Renal pelvis (tissue), 4 donors: ENCODE measurements around the gene PTPRJ. TPM values are rescaled to one million over a fixed set of nuclear protein-coding genes. Genes with fewer than 3 reads are reported as not detected.

Experiments used
- DNase-seq: peaks from one replicate; pipeline ENCODE4 v3.0.0-alpha.2; 2013
- polyA plus RNA-seq, 3 donors: library from polyadenylated mRNA; unstranded; fragments of 120-200 nt; gene quantifications; one replicate each; pipeline ENCODE4 v1.2.1, GENCODE V29; 2013; ENCODE audit not compliant: insufficient read length in 3 of 3

Gene PTPRJ
- polyA plus RNA-seq, 3 donors: 22.4 to 28.3 (median 23.8) TPM

DNA sequence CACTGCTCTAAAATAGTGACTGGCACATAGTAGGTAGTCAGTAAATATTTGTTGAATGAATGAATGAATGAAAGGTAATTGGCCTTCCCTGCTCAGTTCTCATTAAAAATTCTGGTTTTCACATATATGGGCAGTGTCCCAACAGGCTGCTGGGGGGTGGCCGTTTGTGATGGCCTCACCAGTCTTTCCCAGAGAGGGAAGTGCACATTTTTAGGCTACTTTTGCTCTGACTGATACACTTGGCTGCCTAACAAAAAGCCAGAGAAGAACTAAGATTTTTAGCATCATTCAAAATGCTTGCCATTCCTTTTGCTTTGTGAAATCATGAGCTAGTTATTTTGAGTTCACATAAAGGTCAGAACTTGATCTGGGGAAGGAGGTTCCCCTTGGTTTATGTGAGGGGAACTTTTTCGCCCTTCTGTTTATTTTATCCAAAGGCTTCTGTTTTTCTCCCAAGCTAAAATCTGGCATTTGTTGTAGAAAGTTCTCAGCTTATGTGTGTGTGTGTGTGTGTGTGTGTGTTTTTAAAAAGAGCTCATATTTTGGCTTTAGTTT, 83.1 kb downstream of the PTPRJ start:
- DNase-seq: peak; percentile 71

DNA sequence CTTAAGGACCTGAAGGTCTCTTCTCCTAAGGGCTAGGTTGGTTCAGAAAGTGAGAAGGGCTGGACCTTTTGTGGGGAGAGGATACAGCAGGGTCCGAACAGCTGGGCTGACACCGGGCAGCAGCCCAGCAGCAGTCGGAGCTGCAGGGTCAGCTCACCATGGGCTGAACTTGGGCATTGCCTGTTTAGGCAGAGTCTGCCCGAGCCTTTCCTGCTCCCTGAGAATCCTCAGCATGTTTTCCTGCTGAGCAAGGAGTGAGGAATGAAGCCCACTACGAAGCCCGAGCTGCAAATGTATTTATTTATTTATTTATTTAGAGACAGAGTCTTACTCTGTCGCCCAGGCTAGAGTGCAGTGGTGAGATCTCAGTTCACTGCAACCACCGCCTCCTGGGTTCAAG, 83.9 kb downstream of the PTPRJ start:
- no peak for DNase-seq

DNA sequence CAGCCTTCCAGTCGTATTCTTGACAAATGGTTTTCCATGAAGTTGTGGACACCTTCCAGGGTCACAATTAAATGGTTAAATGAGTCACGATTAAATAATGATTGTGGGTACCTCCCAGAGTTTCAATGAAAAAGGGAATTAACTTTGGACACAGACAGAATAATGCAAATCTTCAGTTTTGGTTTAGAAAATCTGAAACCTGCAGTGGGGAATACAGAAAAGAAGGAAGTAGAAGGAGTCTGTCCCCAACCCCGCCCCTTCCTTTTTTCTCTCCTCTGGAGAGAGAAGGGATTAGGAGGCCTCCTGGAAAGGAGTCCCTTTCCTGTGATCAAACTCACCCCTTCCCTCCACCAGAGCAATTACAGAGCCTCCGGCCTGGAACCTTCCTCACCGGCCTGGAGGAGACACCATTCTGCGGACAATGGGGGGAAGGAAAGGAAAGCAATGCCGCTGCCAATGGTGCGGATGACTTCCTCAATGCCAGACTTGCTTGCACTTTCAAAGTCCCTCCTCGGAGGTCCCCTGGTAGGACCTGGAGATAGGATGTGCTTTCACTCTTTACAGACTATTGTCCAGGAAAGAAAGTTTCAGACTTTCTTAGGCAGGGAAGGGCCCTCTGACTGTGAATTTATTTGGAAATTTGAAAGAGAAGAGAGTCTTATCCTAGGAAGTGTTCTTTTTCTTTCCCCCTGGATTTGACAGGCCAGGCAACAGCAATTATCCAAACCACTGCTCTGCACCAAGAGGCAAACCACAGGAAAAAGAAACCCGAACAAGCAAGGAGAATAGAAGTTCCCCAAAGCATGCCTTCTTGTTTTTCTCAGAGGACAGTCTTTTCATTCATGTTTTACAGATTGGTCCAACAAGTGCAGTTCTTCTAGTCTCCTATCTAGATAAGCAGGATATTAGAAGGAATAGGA, 86.8 kb downstream of the PTPRJ start:
- DNase-seq: no peak

DNA sequence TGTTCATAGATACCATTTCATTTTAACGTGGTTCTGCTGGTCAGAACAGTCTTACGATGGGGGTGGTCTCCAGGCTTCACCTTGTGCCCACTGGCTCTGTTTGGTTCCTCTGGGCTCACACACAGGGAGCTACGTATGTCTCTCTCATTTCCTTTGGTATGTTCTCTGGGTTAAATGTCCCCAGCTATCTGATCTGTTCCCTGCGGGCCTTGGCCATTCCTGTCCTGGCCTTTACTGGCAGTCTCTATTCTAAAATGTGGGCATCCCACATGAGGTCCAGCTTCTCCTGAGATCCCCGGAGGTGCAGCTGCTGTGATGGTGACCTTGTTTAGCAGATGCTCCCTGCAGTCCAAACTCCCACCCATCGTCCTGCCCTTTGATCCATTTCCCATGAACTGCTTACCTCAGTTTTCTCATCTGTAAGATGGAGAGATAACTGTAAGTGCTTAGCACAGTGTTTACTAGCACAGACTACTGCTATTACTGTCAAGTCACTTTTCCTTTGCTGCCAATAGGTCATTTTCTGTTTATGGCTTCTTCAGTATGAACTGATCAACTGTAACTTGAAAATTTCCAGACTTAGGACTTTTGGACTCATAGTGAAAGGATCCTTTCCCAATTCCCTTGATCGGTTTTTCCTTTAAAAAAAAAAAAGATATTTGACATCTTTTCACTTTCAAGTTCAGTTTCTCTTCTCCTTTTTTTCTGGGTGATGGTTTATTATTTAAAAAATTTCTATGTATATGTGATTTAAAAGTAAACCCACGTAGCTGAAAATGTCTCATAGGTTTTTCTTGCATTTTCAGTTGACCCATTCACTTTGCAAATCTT, 92.9 kb downstream of the PTPRJ start:
- DNase-seq: no peak

DNA sequence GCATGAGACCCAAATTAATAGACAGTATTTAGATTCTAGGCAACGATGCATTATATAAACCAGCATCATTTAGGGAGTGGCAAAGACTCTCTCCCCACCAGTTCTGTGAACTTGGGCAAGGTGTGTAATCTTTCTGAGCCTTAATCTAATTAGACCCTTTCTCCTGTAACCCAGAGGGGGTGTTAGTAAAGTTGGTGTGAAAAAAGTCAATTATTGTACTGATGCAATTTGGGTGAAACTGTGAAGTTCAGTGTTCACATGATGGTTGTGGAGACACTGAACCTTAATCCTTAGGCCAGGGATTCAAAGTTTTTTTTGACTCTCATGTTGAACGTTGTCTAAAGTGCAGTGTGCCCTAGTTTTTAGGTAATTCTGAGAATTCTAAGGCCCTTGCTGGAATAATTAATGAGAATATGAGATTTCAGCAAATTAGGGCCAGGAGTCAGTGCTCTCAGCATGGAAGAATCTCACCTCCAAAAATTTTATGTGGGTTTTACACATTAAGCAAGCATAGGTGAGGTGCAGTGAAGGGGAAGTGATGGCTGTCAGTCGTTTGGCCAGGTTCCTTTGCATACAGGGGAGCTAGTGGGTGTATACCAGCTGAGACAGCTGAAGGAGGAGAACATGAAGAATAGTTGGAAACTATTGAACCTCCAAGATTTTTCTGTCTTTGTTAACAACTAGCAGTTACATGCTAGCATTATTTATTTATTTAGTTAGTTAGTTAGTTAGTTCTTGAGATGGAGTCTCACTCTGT, 94.2 kb downstream of the PTPRJ start:
- no peak for DNase-seq

DNA sequence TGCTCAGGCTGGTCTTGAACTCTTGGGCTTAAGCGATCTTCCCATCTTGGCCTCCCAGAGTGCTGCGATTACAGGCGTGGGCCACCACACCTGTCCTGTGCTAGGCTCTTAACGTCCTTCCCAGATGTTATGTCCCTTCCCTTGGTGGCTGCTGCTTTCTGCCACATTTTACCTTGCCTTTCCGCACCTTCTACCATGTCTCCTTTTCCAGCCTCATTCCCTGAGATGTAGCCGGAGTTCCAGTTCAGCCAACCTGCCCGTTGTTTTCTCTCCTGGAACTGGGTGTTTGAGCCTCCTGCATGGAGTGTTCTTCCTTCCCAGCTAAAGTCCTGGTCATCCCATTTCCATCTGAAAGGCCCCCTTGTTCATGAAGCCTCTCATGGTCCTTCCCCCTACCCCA, 95.3 kb downstream of the PTPRJ start:
- no peak for DNase-seq

DNA sequence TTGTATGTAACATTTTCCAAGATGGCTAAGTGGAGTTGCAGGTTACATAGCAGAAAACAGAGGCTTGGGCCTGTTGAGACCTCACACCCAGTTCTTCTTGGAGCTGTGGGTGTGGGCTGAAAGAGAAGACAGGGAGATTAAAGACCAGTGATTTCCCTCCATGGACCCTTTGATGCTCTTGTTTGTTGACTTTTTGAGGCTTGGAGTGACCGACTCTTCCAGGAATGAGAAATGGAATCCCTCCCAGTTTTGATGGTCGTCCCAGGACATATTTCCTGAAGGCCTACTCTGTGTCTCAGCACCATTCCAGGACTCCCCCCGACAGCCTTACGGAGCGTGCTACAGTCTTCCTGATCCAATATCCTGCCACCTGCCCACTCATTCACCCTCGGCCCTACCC, 96.9 kb downstream of the PTPRJ start:
- no peak for DNase-seq

DNA sequence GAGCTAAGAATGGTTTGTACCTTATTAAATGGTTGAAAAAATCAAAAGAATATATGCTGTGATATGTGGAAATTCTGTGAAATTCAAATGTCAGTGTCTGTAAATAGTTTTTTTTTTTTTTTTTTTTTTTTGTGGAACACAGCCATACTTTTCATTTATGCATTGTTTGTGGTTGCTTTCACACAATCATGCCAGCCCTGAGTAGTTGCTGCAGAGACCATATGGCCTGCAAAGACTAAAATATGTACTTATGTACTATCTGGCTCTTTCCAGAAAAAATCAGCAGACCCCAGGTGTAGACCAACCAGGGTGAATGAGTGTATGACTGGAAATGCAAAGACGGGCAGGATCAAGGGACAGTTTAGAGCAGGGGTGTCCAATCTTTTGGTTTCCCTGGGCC, 98.3 kb downstream of the PTPRJ start:
- no peak for DNase-seq

DNA sequence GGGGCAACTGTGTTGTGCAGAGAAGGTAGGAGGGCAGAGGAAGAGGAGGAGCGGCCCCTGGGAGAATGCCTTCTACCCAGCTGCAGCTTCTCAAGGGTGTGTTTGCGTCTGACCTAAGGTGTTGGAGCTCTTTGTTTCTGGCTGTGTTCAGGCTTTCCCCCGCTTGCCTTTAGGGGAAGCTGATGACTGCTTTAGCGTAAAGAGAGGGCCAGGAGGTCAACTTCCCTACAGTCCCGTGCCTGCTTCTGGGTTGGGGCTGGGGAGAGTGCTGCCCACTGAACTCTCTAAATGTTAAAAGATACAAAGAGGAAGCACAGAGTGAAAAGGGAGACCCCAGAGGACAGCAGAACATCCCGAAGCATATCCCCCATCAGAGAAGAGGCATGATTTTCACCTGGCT, 99.2 kb downstream of the PTPRJ start:
- DNase-seq: no peak

DNA sequence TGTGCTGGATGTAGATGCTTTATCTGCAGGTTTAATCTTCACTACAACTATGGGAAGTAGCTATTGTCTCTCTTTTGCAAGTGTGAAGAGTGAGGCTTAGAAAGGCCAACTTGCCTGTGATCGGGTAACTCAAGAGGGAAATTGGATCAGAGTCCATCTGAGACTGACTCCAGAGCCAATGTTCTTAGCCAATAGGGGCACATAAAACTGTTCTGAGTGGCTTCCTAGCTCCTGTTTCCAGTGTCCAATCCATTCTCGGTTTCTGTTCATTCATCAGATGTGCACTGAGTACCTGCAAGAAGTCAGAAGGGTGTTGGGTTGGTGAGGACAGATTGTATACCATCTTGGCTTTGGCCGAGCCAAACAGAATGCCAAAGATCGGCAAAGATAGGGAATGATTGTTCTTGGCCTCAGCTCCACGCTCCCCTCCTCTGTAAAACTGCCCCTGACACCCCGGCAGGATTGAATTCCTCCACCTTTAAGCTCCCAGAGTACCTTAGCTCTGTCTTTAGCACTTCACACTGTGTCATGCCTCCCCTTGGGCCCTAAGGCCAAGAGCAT, 100.0 kb downstream of the PTPRJ start:
- DNase-seq: no peak

DNA sequence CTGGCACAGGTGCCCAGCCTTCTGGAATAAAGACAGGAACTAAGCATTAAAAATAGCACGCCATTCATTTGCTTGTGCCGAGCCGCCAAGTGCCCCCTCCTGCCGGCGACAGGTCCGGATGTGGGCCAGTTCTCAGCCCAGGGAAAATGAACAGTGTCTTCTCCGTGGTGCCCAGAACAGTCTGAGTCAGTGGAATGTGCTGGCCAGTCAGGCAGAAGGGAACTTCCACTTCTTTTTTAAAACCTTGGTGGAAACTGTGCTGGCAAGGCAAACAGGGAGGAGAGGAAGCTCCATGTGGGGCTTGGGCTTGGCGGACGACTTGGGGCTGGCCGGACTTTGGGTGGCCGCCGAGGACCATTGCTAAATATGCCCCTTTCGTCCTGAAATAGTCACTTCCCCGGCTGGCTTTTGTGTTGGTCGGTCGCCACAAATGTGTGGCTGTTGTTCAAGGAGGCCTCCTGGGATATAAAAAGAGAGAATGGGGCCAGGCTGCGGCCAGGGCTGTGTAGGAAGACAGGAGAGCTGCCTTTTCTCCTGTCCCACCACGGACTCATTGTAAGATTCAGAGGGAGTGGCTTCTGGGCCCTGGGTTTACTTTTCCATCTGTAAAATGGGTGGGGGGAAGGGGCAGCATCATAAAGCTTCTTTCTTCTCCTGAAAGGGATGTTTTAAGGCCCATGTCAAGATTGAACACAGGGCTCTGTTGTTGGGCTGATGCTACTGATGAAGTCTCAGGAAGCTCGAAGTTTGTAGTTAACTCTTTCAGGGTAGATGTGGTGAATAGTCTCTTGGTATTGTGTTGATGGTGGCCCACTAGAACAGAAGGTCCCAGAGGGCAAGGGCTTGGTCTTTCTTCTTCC, 101.0 kb downstream of the PTPRJ start:
- DNase-seq: no peak

DNA sequence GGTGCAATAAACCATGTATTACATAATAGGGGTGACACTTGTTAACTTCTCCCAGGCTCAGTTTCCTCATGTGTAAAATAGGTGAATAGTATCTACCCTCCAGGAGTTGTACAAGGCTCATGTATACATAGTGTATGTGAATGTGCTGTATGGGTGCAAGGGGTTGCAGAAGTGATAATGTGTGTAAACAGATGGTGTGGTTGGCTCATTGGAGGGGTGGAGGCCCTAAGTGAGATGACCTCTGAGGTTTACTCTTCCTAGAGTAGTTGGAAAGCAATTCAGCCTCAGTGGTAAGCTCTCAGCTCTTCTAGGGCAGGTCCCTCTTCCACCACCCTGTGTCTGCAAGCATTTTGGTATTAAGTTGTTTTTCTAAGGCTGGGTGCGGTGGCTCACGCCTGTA, 102.4 kb downstream of the PTPRJ start:
- DNase-seq: no peak

DNA sequence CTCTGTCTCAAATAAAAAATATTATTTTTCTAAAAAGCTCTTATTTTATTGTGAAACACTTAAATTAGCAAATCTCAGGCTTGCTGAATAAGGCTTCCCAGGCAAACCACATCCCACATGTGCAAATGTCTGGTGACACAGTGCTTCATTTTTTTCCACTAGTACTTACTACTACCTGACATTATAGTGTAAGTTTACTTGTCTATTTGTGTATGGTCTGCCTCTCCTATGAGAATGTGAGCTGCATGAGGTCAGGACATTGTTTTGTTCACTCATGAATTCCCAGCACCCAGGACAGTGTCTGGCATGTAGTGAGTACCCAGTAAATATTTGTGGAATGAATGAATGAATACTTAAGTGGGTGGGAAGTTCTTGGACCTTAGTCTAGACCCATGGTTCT, 103.1 kb downstream of the PTPRJ start:
- no peak for DNase-seq

DNA sequence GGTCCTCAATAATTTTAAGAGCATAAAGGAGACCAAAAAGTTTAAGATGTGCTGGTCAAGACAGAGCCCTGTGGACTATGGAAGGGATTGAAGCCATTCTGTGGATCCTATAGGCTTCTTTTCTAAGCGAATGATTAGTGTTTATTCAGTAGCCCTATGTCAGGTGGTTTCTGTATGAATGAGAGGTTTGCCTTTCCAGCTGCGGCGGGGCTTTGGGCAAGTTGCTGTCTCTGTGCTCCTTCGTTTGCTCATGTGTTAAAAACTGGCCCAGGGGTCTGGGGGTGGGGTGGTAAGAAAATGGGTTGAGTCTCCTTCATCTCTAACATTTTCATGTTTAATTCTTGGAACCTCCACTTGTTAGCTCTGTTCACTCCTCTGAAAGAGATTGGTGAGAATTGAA, 105.3 kb downstream of the PTPRJ start:
- no peak for DNase-seq

DNA sequence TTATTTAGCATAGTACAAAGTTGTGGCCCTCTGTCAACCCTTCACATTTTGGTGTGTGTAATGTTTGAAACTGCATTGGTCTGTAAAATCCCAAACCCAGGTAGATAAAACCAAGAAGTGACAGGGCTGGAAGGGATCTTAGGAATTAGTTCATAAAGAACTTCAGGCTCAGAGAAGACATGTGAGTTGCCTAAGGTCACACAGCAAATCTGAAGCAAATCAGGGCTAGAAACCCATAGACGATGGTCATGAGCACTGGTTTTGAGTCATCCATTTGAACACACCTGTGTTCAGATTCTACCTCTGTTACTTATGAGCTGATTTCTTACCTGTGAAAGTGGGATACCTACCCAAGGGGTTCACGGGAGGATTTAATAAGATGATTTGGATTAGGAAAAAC, 107.1 kb downstream of the PTPRJ start:
- DNase-seq: no peak

DNA sequence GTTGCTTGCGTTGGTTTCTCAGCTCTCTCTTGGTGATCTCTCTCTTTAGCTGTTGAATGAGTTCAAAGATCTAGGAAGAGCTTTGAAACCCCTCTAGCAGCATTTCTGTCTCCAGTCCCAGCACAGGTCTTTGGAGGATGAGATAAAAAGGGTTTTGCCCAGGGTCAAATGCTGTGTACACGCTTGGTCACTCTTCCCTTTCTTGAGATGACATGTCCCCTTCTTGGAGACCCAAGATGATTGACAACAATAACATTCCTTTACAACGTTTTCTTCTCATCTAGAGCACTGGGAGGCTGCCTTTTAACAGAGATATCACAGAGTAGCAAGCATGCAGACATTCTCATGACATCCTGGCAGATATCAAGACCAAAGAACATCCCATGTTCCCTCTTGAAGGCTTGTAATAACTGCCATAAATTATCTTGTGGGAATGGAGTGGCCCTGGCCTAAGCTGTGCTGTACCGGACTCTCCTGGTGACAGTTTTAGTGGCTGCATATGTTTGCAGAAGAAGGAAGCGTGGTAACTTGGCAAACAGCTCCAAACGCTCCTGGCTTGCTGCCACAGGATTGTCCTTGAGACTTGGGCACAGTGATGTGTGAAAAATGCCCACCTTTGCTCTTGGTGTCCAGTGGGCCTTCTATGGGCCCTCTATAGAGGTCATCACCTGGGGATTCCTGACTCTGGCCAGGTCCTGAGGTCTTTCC, 107.8 kb downstream of the PTPRJ start:
- peak; percentile 42 for DNase-seq

DNA sequence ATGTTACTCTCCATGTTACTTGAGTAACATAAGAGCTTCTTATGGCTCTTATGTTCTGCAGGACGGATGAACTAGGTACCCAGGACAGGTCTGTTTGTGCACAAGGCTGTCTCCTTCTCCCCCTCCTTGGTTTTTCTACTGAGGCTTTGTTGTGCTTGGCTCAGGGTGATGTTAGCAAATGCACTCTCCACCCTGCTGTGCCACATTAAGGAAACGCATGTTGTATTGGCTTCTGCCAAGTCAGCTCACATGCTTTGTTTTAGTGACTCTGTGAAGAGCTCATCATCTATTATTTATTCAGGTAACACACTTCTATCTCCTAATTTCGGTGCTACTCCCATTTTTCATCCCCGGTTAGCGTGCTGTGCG, 108.3 kb downstream of the PTPRJ start:
- no peak for DNase-seq

DNA sequence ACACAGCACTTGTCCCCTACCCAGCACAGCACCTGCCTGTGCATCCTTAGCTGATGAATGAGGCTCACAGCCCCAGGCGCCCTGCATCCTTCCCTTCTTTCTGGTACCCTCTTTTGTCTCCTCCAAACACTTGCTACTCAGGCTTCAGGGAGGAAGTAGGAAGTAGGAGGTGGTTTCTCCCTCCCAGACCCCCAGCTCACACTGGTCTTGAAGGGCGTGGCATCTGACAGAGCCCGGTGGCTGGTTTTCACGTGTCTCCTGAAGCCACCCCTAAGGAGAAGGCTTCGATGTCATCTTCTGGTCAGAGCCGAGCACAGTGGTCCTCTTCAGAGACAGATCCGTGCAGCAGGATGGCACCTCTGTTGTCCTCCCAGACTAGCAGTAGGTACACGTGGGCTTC, 109.8 kb downstream of the PTPRJ start:
- no peak for DNase-seq

DNA sequence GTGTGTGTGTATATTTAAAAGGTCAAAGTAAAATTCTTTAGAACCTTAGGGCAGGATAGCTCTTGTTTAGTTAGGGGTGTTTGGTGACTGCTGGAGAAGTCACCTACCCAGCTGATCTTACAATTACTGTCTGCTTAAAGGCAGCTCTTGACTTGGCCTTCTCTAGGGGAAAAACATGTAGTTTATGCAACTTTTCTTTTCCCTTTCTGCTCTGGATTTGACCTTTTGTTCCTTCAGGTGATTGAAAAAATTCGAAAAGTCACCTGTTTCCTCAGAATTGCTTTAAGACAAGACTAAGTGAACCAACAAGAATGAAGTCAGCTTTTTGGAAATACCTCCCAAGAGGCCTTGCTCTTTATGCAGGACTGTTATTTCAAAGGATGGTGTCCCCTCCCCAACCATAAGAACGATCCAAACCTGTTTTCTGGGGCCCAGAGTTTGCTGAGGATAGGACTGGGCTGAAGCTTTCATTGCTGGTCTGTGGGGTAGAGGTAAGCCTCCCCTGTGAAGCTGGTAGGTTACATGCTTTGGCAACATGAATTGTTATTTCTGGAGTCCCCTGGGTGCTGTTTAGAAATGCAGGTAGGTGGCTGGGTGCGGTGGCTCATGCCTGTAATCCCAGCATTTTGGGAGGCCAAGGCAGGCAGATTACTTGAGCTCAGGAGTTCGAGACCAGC, 111.2 kb downstream of the PTPRJ start:
- DNase-seq: no peak

DNA sequence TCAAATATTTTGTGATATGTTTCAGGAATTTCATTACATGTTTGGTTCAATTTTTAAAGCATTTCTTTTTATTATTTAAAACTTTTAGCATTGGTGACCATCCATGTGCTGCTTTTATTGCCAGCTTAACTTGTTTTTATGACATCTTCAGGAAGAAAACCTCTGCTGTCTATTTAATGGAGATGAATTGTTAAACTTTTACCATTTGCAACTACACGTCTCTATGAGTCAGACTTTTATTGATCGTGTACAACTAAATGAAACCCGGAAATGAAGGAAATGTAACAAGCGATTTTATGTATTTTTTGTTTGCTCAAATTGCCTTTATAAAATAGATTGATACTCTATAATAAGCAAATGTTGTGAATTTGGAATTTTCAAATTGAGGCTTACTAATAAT, 113.0 kb downstream of the PTPRJ start:
- no peak for DNase-seq
